KMS-11 (cell line): Measurements from ENCODE around the gene RBM10.

Experiments
- H2AFZ ChIP-seq: fragments of 200-600 bp; sonication (generic); 2 replicates; pipeline ENCODE4 v1.6.1; 2016; ENCODE audit warnings: antibody characterized with exemption, mixed run types, low read depth
- H3K27ac ChIP-seq: fragments of 200-600 bp; sonication (generic); 2 replicates; pipeline ENCODE4 v1.6.1; 2016; ENCODE audit warnings: mild to moderate bottlenecking, mixed run types
- H3K27me3 ChIP-seq: fragments of 200-600 bp; sonication (generic); 2 replicates; pipeline ENCODE4 v1.6.1; 2017; ENCODE audit warnings: mild to moderate bottlenecking, low read depth, mixed run types, moderate library complexity; ENCODE audit not compliant: insufficient read depth
- H3K36me3 ChIP-seq: fragments of 200-600 bp; sonication (generic); 2 replicates; pipeline ENCODE4 v1.6.1; 2017; ENCODE audit warnings: mild to moderate bottlenecking, mixed run types; ENCODE audit not compliant: insufficient read depth
- H3K4me1 ChIP-seq: fragments of 200-600 bp; sonication (generic); 2 replicates; pipeline ENCODE4 v1.6.1; 2016; ENCODE audit warnings: mild to moderate bottlenecking, low read depth, mixed run types; ENCODE audit not compliant: poor library complexity, severe bottlenecking
- H3K4me2 ChIP-seq: fragments of 200-600 bp; sonication (generic); 2 replicates; pipeline ENCODE4 v1.7.0; 2016; ENCODE audit warnings: mild to moderate bottlenecking, mixed run types
- H3K4me3 ChIP-seq: fragments of 200-600 bp; sonication (generic); IDR thresholded peaks from 2 replicates; pipeline ENCODE4 v1.6.1; 2017; ENCODE audit warnings: low read depth, low read length, mixed read lengths; ENCODE audit not compliant: insufficient read depth
- H3K79me2 ChIP-seq: fragments of 200-600 bp; sonication (generic); 2 replicates; pipeline ENCODE4 v1.6.1; 2016; ENCODE audit warnings: low read depth, mixed run types; ENCODE audit not compliant: insufficient read depth
- H3K9ac ChIP-seq: fragments of 200-600 bp; sonication (generic); 2 replicates; pipeline ENCODE4 v1.6.1; 2016; ENCODE audit warnings: mild to moderate bottlenecking, mixed run types
- H4K20me1 ChIP-seq: fragments of 200-600 bp; sonication (generic); 2 replicates; pipeline ENCODE4 v1.6.1; 2016; ENCODE audit warnings: mild to moderate bottlenecking, mixed run types; ENCODE audit not compliant: insufficient read depth
- CTCF ChIP-seq: fragments of 200-600 bp; sonication (generic); conservative IDR thresholded peaks from 2 replicates; pipeline ENCODE4 v1.6.1; 2017; ENCODE audit warnings: low read depth, mild to moderate bottlenecking, antibody characterized with exemption, low read length, moderate library complexity, mixed read lengths

RBM10 gene

DNA sequence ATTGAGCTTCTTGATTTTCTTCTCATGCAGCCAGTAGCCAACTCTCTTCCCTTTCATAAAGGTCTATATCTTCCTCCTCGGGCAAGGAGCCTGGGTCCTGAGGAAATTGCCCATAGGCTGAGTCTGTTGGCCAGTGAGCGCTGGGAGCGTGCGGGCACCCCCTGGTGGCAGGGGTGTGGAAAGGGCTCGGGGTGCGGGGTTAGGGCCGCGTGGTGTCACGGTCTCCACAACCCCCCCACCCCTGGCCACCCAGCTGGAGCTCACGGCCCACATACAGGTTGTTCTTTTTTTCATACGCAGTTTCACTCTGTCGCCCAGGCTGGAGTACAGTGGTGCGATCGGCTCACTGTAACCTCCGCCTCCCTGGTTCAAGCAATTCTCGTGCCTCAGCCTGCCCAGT lies 13.1 kb downstream of the RBM10 start:
- Histone ChIP-seq H3K79me2 (no peaks in the 10 kb centered on the region), H3K4me2 (no peak overlapping the region), H3K4me3 (no peak overlapping the region), H3K36me3 (no peaks in the 10 kb centered on the region), H3K27ac (no peak overlapping the region), H3K27me3 (no peaks in the 10 kb centered on the region), H4K20me1 (no peaks in the 10 kb centered on the region), H2AFZ (no peak overlapping the region), H3K4me1 (no peaks in the 10 kb centered on the region), H3K9ac (no peak overlapping the region)
- TF ChIP-seq CTCF, result no peak

- Histone ChIP-seq H4K20me1 (no peaks in the 10 kb centered on the region), H3K27ac (no peak overlapping the region), H3K27me3 (no peaks in the 10 kb centered on the region), H3K4me2 (no peak overlapping the region), H3K79me2 (no peaks in the 10 kb centered on the region), H2AFZ (no peak overlapping the region), H3K36me3 (no peaks in the 10 kb centered on the region), H3K4me1 (no peaks in the 10 kb centered on the region), H3K9ac (no peak overlapping the region), H3K4me3 (no peak overlapping the region)
- TF ChIP-seq CTCF, result no peak
These were observed 13.8 kb downstream of the RBM10 start for GRCh38 chrX:47158781-47159180.

DNA sequence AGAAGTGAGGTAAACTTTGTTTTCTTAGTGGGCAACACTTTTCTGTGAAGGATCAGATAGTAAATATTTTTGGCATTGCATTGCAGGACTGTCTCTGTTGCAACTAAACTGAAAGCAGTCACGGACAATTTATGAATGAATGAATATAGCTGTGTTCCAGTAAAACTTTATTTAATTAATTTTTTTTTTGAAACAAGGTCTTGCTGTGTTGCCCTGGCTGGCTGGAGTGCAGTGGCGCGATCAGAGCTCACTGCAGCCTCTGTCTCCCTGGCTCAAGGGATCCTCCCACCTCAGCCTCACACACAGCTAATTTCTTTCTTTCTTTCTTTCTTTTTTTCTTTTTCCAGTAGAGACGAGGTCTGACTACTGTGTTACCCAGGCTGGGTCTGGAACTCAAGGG lies 15.8 kb downstream of the RBM10 start:
- Histone ChIP-seq H3K4me1 (no peaks in the 10 kb centered on the region), H3K27ac (no peak overlapping the region), H3K9ac (no peak overlapping the region), H3K27me3 (no peaks in the 10 kb centered on the region), H4K20me1 (no peaks in the 10 kb centered on the region), H3K4me3 (no peak overlapping the region), H2AFZ (no peak overlapping the region), H3K36me3 (no peaks in the 10 kb centered on the region), H3K79me2 (peaks cover 14% of the 10 kb centered on the region; the same call in 1 of the 2 replicates), H3K4me2 (no peak overlapping the region)
- no peak for TF ChIP-seq CTCF

DNA sequence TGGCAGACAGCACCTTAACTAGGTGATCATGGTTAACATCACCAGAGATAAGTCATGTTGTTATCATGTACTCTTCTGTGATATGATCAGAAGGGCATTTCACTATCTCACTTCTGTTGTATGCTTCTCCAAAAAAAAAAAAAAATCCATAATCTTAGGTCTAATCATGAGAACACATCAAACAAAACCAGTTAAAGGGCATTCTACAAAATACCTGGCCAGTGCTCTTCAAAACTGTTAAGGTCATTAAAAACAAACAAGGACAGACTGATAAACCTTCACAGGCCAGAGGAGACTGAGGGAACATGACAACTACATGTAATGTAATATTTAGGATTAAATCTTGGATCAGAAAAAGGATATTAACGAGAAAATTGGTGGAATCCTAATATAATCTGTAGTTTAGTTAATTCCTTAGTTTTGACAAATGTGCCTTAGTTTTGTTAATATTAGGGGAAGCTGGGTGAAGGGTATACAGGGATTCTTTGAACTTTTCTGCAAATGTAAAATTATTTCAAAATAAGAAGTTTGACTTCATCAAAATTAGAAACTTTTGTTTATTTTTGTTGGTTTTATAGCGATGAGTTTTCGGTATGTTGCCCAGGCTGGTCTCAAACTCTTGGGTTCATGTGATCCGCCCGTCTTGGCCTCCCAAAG lies 18.0 kb downstream of the RBM10 start:
- Histone ChIP-seq H3K4me3 (no peak overlapping the region), H4K20me1 (no peaks in the 10 kb centered on the region), H2AFZ (no peak overlapping the region), H3K79me2 (peaks cover 20% of the 10 kb centered on the region; the same call in 1 of the 2 replicates), H3K27ac (no peak overlapping the region), H3K36me3 (no peaks in the 10 kb centered on the region), H3K4me1 (no peaks in the 10 kb centered on the region), H3K4me2 (no peak overlapping the region), H3K9ac (no peak overlapping the region), H3K27me3 (no peaks in the 10 kb centered on the region)
- TF ChIP-seq CTCF, result no peak
